ENCODE data around the gene ENOX1. TPM values are rescaled to one million over a fixed set of nuclear protein-coding genes. Genes with fewer than 3 reads are reported as not detected.

ENOX1 gene
- polyA plus RNA-seq, 6 donors from 2014 or later = not detected

- ATAC-seq (ENCODE audit: low read depth in 2 of 2) (no peak), DNase-seq (no peak)
- Mint-ChIP-seq H3K4me3 (no peak overlapping the region), H3K4me1 (no peaks in the 10 kb centered on the region), H3K27me3 (peaks cover 7 to 11% (median 9%) of the 10 kb centered on the region in 3 donors), H3K36me3 (no peaks in the 10 kb centered on the region), H3K27ac (no peak overlapping the region), H3K9me3 (no peaks in the 10 kb centered on the region)
Measured at GRCh38 chr13:43214124-43214523, 572.6 kb downstream of the ENOX1 start.

DNA sequence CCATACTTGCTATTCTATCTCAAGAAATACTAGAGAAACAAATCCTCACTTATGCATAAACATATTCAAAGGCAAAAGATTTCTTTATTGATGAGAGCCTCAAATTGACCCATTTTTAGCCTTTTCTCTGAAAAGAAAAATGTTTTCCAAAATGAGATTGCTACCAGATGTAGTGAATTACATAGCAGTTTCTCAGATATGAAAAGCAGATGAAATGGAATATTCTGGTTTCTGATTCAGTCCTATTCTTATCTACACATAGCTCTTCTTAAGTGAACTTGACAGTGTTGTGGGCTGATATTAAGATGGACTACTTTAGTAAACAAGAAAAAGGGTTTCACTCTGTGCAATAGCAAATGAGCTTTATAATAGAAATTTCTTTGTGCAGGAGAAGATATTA is 579.9 kb downstream of the ENOX1 start:
- no peak overlapping the region for H3K27ac Mint-ChIP-seq
- no peak overlapping the region for H3K4me3 Mint-ChIP-seq
- peaks cover 3 to 17% (median 9%) of the 10 kb centered on the region in 7 donors for H3K9me3 Mint-ChIP-seq
- peaks cover 3 to 17% (median 8%) of the 10 kb centered on the region in 3 donors for H3K27me3 Mint-ChIP-seq
- no peaks in the 10 kb centered on the region for H3K4me1 Mint-ChIP-seq
- ATAC-seq (ENCODE audit: low read depth in 2 of 2) = no peak
- no peak for DNase-seq
- no peaks in the 10 kb centered on the region for H3K36me3 Mint-ChIP-seq

DNA sequence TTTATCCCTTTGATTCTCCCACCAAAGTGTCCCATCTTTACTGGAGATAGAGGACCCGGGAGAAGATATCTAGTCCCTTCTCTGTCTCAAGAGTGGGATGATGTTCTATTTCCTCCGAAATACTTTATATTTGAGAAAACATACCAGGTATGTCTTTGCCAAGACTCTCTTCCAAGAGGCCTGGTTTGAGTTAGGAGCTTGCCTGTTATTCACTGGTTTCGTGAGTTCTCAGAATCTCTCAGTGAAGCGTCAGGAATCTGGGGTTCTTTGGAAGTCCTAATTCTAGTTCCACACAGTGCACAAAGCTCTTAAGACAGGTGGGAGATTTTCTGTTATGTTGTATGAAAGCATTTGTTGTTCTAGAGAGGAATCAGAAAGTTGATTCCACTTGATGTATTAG is 581.4 kb downstream of the ENOX1 start:
- H3K4me1 Mint-ChIP-seq = no peaks in the 10 kb centered on the region
- H3K36me3 Mint-ChIP-seq = no peaks in the 10 kb centered on the region
- no peak overlapping the region for H3K4me3 Mint-ChIP-seq
- peaks cover 3 to 17% (median 9%) of the 10 kb centered on the region in 7 donors for H3K9me3 Mint-ChIP-seq
- peaks cover 3 to 17% (median 9%) of the 10 kb centered on the region in 3 donors for H3K27me3 Mint-ChIP-seq
- ATAC-seq (ENCODE audit: low read depth in 2 of 2) = no peak
- no peak overlapping the region for H3K27ac Mint-ChIP-seq
- DNase-seq = no peak

DNA sequence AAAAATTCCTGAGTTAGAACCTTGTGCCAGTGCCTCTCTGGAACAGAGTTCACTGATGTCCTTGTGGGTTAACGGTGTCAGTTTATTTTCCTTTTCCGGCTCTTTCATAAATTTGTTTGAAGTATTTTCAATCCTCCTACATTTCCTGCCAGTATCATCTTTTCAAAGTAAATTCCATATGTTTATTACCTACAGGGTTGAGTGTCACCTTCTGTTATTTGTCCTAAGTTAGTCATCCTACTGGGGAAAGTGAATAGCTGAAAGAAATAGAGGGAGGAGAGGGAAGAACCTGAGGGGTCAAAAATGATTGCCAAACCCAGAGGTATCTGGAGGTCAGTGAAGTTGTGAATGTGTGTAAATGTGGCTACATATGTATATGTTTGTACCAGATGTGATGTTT is 582.2 kb downstream of the ENOX1 start:
- no peak for ATAC-seq (ENCODE audit: low read depth in 2 of 2)
- H3K4me3 Mint-ChIP-seq = no peak overlapping the region
- H3K27me3 Mint-ChIP-seq = peaks cover 3 to 17% (median 17%) of the 10 kb centered on the region in 3 donors
- H3K9me3 Mint-ChIP-seq = peaks cover 3 to 17% (median 9%) of the 10 kb centered on the region in 7 donors
- H3K27ac Mint-ChIP-seq = no peak overlapping the region
- H3K36me3 Mint-ChIP-seq = no peaks in the 10 kb centered on the region
- no peaks in the 10 kb centered on the region for H3K4me1 Mint-ChIP-seq
- no peak for DNase-seq

GRCh38 chr13:43203781-43204180 is 583.0 kb downstream of the ENOX1 start:
- Mint-ChIP-seq H3K36me3 (no peaks in the 10 kb centered on the region), H3K4me1 (no peaks in the 10 kb centered on the region), H3K4me3 (no peak overlapping the region), H3K9me3 (peaks cover 3 to 17% (median 9%) of the 10 kb centered on the region in 7 donors), H3K27me3 (peaks cover 9 to 24% (median 22%) of the 10 kb centered on the region in 3 donors), H3K27ac (no peak overlapping the region)
- ATAC-seq (ENCODE audit: low read depth in 2 of 2) (no peak), DNase-seq (no peak)

- H3K4me3 Mint-ChIP-seq = no peak overlapping the region
- H3K27ac Mint-ChIP-seq = no peak overlapping the region
- no peaks in the 10 kb centered on the region for H3K4me1 Mint-ChIP-seq
- peaks cover 3 to 17% (median 9%) of the 10 kb centered on the region in 7 donors for H3K9me3 Mint-ChIP-seq
- DNase-seq (no peak), ATAC-seq (ENCODE audit: low read depth in 2 of 2) (no peak)
- peaks cover 9 to 46% (median 17%) of the 10 kb centered on the region in 3 donors for H3K27me3 Mint-ChIP-seq
- no peaks in the 10 kb centered on the region for H3K36me3 Mint-ChIP-seq
Measured at GRCh38 chr13:43200736-43201135, 586.0 kb downstream of the ENOX1 start.

DNA sequence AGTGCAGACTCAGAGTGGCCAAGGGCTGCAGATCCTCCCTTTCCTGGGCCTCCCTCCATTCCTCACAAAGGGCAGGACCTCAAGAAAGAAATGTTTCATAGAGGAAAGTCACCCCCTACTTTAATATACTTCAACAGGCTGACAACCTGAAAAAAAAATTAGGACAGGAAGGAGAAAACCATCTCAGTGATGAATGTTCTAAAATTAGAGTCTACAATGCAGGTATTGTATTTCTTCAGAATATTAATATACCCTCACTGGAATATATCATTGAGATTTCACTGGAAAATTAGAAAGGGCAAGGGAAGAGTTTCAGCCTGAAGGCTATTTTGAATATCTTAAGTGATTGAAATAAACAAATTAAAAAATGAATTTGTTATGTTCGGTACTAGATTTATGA is 586.5 kb downstream of the ENOX1 start:
- Mint-ChIP-seq H3K27me3 (peaks cover 9 to 51% (median 14%) of the 10 kb centered on the region in 3 donors), H3K9me3 (peaks cover 3 to 17% (median 9%) of the 10 kb centered on the region in 7 donors), H3K4me1 (no peaks in the 10 kb centered on the region), H3K4me3 (no peak overlapping the region), H3K27ac (no peak overlapping the region), H3K36me3 (no peaks in the 10 kb centered on the region)
- DNase-seq (no peak), ATAC-seq (ENCODE audit: low read depth in 2 of 2) (no peak)

DNA sequence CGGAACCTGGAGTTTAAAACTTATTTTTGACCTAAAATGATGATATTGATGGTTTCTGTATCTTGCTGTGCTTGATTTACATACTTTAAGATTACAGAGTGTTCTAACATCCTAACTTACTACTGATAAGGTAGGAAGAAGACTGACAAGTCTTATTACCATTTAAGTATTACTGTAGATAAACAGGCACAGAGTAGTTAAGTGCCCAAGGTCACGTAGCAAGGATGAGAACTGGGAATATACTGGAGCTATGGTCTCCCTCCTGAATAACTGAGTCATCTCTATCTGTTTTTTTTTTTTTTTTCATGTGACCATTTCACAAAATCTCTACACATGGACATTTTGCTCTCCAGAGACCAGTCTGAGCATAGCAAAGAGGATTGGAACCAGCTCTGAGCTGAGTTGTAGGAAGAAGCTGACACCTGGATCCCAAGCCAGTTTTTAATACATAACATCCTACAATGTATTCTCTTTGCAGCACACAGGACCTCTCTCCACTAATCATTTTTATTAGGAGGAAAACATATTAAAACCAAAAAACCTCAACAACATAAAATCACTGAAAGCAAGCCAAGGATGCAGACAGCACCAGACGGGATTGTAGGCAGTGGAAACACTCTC is 589.9 kb downstream of the ENOX1 start:
- H3K36me3 Mint-ChIP-seq = no peaks in the 10 kb centered on the region
- H3K9me3 Mint-ChIP-seq = peaks cover 0 to 3% (median 0%) of the 10 kb centered on the region in 7 donors
- H3K4me3 Mint-ChIP-seq = no peak overlapping the region
- H3K27me3 Mint-ChIP-seq = peaks cover 9 to 61% (median 21%) of the 10 kb centered on the region in 3 donors
- ATAC-seq (ENCODE audit: low read depth in 2 of 2) (no peak), DNase-seq (no peak)
- H3K4me1 Mint-ChIP-seq = no peaks in the 10 kb centered on the region
- H3K27ac Mint-ChIP-seq = no peak overlapping the region

DNA sequence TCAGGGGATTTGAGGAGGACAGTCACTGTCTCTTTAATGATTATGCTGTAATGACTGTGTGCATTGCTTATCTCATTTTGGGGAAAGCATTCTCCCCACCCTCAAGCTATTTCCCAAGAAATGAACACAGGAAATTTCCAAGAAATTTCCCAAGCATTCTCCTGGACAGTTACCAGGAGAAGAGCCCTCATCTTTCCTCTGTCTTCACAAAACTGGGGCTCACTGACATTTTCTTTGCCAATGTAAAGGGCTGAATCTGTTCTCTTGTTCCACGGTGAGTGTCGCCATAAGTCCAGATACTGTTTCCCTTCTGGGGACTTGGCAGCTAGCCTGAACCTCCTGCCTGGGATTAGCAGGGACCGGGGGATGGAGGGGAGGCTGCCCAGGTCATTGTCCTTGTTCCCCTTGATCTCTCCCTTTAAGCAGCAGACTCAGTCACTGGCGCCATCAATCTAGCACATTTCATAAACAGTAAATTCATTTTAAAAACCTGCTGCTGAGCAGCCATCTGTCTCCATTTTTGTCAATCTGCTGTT is 590.6 kb downstream of the ENOX1 start:
- Mint-ChIP-seq H3K27me3 (peaks cover 9 to 61% (median 21%) of the 10 kb centered on the region in 3 donors), H3K36me3 (no peaks in the 10 kb centered on the region), H3K9me3 (no peaks in the 10 kb centered on the region), H3K27ac (no peak overlapping the region), H3K4me3 (no peak overlapping the region), H3K4me1 (no peaks in the 10 kb centered on the region)
- no peak for ATAC-seq (ENCODE audit: low read depth in 2 of 2)
- no peak for DNase-seq

- DNase-seq (no peak), ATAC-seq (ENCODE audit: low read depth in 2 of 2) (no peak)
- no peak overlapping the region for H3K27ac Mint-ChIP-seq
- no peaks in the 10 kb centered on the region for H3K9me3 Mint-ChIP-seq
- H3K36me3 Mint-ChIP-seq = no peaks in the 10 kb centered on the region
- H3K4me1 Mint-ChIP-seq = no peaks in the 10 kb centered on the region
- H3K27me3 Mint-ChIP-seq = peaks cover 9 to 61% (median 21%) of the 10 kb centered on the region in 3 donors
- H3K4me3 Mint-ChIP-seq = peak overlapping the region in 2 of 8 donors; percentile 9 to 57
Measured at GRCh38 chr13:43195551-43195950, 591.2 kb downstream of the ENOX1 start.

- DNase-seq (no peak), ATAC-seq (ENCODE audit: low read depth in 2 of 2) (no peak)
- Mint-ChIP-seq H3K36me3 (no peaks in the 10 kb centered on the region), H3K9me3 (no peaks in the 10 kb centered on the region), H3K4me1 (no peaks in the 10 kb centered on the region), H3K27ac (no peak overlapping the region), H3K27me3 (peaks cover 9 to 57% (median 21%) of the 10 kb centered on the region in 3 donors), H3K4me3 (peak overlapping the region in 1 of 8 donors; percentile 57)
Measured at GRCh38 chr13:43195112-43195511, 591.7 kb downstream of the ENOX1 start.

GRCh38 chr13:43193789-43194420 is 592.9 kb downstream of the ENOX1 start:
- Mint-ChIP-seq H3K4me1 (no peaks in the 10 kb centered on the region), H3K27me3 (peaks cover 4 to 45% (median 15%) of the 10 kb centered on the region in 3 donors), H3K4me3 (no peak overlapping the region), H3K27ac (no peak overlapping the region), H3K36me3 (no peaks in the 10 kb centered on the region), H3K9me3 (no peaks in the 10 kb centered on the region)
- no peak for ATAC-seq (ENCODE audit: low read depth in 2 of 2)
- DNase-seq = no peak

DNA sequence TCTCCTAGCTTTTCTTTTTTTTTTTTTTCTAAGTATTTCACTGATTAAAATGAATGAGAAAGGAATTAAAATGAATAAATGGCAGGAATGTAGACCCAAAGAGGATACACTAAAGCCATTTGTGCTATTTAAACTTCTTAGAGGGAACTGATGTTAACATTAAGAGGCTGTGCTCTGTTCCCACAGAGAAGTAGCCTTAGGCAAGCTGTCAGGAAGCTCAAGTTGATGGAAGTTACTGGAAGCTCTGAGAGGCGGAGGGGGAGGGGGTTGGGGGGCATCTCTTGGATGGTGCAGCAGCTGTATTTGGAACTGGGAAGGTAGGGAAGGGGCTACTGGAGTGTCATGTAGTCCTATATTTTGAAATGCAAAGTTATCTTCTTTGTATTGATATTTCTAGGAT is 595.2 kb downstream of the ENOX1 start:
- H3K4me1 Mint-ChIP-seq = no peaks in the 10 kb centered on the region
- no peaks in the 10 kb centered on the region for H3K9me3 Mint-ChIP-seq
- peaks cover 4 to 30% (median 15%) of the 10 kb centered on the region in 3 donors for H3K27me3 Mint-ChIP-seq
- H3K4me3 Mint-ChIP-seq = no peak overlapping the region
- DNase-seq (no peak), ATAC-seq (ENCODE audit: low read depth in 2 of 2) (no peak)
- no peak overlapping the region for H3K27ac Mint-ChIP-seq
- H3K36me3 Mint-ChIP-seq = no peaks in the 10 kb centered on the region

- Mint-ChIP-seq H3K27ac (no peak overlapping the region), H3K4me3 (no peak overlapping the region), H3K36me3 (no peaks in the 10 kb centered on the region), H3K9me3 (peaks cover 0 to 6% (median 2%) of the 10 kb centered on the region in 7 donors), H3K4me1 (no peaks in the 10 kb centered on the region), H3K27me3 (no peaks in the 10 kb centered on the region)
- DNase-seq (no peak), ATAC-seq (ENCODE audit: low read depth in 2 of 2) (no peak)
Measured at GRCh38 chr13:43185226-43185625, 601.5 kb downstream of the ENOX1 start.
